Stomach (tissue), 9 donors: ENCODE data around the gene MMRN1. TPM values are rescaled to one million over a fixed set of nuclear protein-coding genes. Genes with fewer than 3 reads are reported as not detected.

ENCODE experiments used
- DNase-seq, 2 donors: peaks; one replicate each; pipeline versions ENCODE4 v3.0.0 to v3.0.0-alpha.2; 2013 to 2019
- H3K27ac ChIP-seq, 5 donors: fragments of 200-600 bp in 4 of 5; sonication (generic) in 4 of 5; one replicate each; pipeline ENCODE4 v1.5.1; 2013 to 2019; ENCODE audit warnings: mild to moderate bottlenecking in 1 of 5, moderate library complexity in 1 of 5
- H3K27me3 ChIP-seq, 3 donors: fragments of 200-600 bp; sonication (generic); one replicate each; pipeline ENCODE4 v1.5.1; 2017 to 2019; ENCODE audit warnings: mixed run types in 1 of 3
- H3K36me3 ChIP-seq, 4 donors: fragments of 200-600 bp; sonication (generic); 1 replicate in 3 of 4; 2 replicates in 1 of 4; pipeline ENCODE4 v1.5.1; 2016 to 2019
- H3K4me1 ChIP-seq, 4 donors: fragments of 200-600 bp; sonication (generic); one replicate each; pipeline ENCODE4 v1.5.1; 2016 to 2019
- H3K4me3 ChIP-seq, 4 donors: fragments of 200-600 bp; sonication (generic) in 3 of 4; one replicate each; pipeline ENCODE4 v1.5.1; 2016 to 2019; ENCODE audit warnings: mild to moderate bottlenecking in 1 of 4
- H3K9me3 ChIP-seq, 4 donors: fragments of 200-600 bp; sonication (generic); one replicate each; pipeline ENCODE4 v1.5.1; 2016 to 2019
- CTCF ChIP-seq, 7 experiments: fragments of 450-650 bp in 4 of 7; fragments of 200-600 bp in 3 of 7; sonication (generic) in 3 of 7; IDR thresholded peaks; one replicate each; pipeline ENCODE4 v1.5.1; 2016 to 2019; ENCODE audit warnings: antibody characterized with exemption in 7 of 7, control low read depth in 2 of 7, mild to moderate bottlenecking in 1 of 7
- EP300 ChIP-seq: sonication (generic); formaldehyde crosslinking; IDR thresholded peaks from one replicate; pipeline ENCODE4 v1.6.1; 2017; ENCODE audit warnings: antibody characterized with exemption
- POLR2A ChIP-seq, 4 donors: fragments of 450-650 bp; IDR thresholded peaks; one replicate each; pipeline ENCODE4 v1.6.1; 2016; ENCODE audit warnings: antibody characterized with exemption in 4 of 4, control low read depth in 2 of 4, mild to moderate bottlenecking in 1 of 4, moderate library complexity in 1 of 4
- POLR2AphosphoS5 ChIP-seq, 3 donors: sonication (generic); formaldehyde crosslinking; IDR thresholded peaks; one replicate each; pipeline ENCODE4 v1.6.1; 2016; ENCODE audit warnings: antibody characterized with exemption in 3 of 3
- WGBS, 5 donors: extraction: QIAGEN DNeasy Blood & Tissue Kit in 3 of 5; methylation state at CpG; one replicate each; pipeline versions ENCODE4 v1.1.5 to v1.1.7; 2013 to 2018; 5-methylcytosine and 5-hydroxymethylcytosine counted together
- intact Hi-C: fragments of 100-400 bp; cut with DNase I; formaldehyde crosslinking; loops from one replicate; pipeline ENCODE4 v1.15.1; 2023; ENCODE audit warnings: low total_unique reads
- polyA plus RNA-seq, 3 donors: library from polyadenylated mRNA; stranded (reverse); fragments of 200-250 nt; gene quantifications; one replicate each; pipeline ENCODE4 v1.2.3, GENCODE V29; 2013
- total RNA-seq, 5 donors: library from RNA; depleted of rRNA; stranded (reverse); fragments of >200 nt; gene quantifications; one replicate each; pipeline versions ENCODE4 v1.1.0 to v1.2.3, GENCODE V29; 2014 to 2016
- donor health status: healthy with polysubstance abuse.
- donor health status: Bipolar disorder and iron deficiency.
- donor health status: healthy.

The MMRN1 gene
- total and polyA plus RNA-seq, 8 donors = 0.58 to 73.8 (median 4.8) TPM

- Histone ChIP-seq H3K4me1 (peaks cover 0 to 7% (median 0%) of the 10 kb centered on the region in 4 donors), H3K27ac (no peak overlapping the region), H3K36me3 (no peaks in the 10 kb centered on the region), H3K4me3 (no peak overlapping the region), H3K27me3 (no peaks in the 10 kb centered on the region), H3K9me3 (no peaks in the 10 kb centered on the region)
- intact Hi-C loops = no loop called here
- peak; percentile 37 to 65 for DNase-seq
- TF ChIP-seq CTCF (IDR thresholded peaks at IDR 0.05) = no peak
- TF ChIP-seq EP300 = no peak
- TF ChIP-seq POLR2AphosphoS5 (IDR thresholded peaks at IDR 0.05) = no peak
- no peak for TF ChIP-seq POLR2A (IDR thresholded peaks at IDR 0.05)
Observed at GRCh38 chr4:89939994-89940393, 45.3 kb downstream of the MMRN1 start.

GRCh38 chr4:89942811-89943210, 48.2 kb downstream of the MMRN1 start:
- intact Hi-C loops = no loop called here
- WGBS, 5 donors = 61 to 75% (median 74%) methylated on average over 3 of the region's 3 CpGs
- DNase-seq = no peak

GRCh38 chr4:89949782-89950387, 55.2 kb downstream of the MMRN1 start:
- Histone ChIP-seq H3K27me3 (no peaks in the 10 kb centered on the region), H3K9me3 (no peaks in the 10 kb centered on the region), H3K4me1 (no peaks in the 10 kb centered on the region), H3K27ac (no peak overlapping the region), H3K36me3 (no peaks in the 10 kb centered on the region), H3K4me3 (no peak overlapping the region)
- 60 to 76% (median 66%) methylated on average over 2 of the region's 2 CpGs for WGBS, 5 donors
- DNase-seq = peak in 1 of 2 donors; percentile 12
- intact Hi-C loops = no loop called here
- TF ChIP-seq POLR2AphosphoS5 (IDR thresholded peaks at IDR 0.05) (no peak), CTCF (IDR thresholded peaks at IDR 0.05) (peak in 4 of 7 experiments; percentile 11 to 34 (median 22)), EP300 (no peak), POLR2A (IDR thresholded peaks at IDR 0.05) (no peak)

More at GRCh38 chr4:89942811-89943210, 48.2 kb downstream of the MMRN1 start:
- Histone ChIP-seq H3K27ac (no peak overlapping the region), H3K36me3 (no peaks in the 10 kb centered on the region), H3K4me1 (peaks cover 0 to 7% (median 0%) of the 10 kb centered on the region in 4 donors), H3K27me3 (no peaks in the 10 kb centered on the region), H3K4me3 (no peak overlapping the region), H3K9me3 (no peaks in the 10 kb centered on the region)
- TF ChIP-seq POLR2AphosphoS5 (IDR thresholded peaks at IDR 0.05) (no peak), EP300 (no peak), POLR2A (IDR thresholded peaks at IDR 0.05) (no peak), CTCF (IDR thresholded peaks at IDR 0.05) (no peak)

GRCh38 chr4:89952458-89952857, 57.8 kb downstream of the MMRN1 start:
- H3K9me3 ChIP-seq = no peaks in the 10 kb centered on the region
- TF ChIP-seq EP300 (no peak), CTCF (IDR thresholded peaks at IDR 0.05) (no peak), POLR2A (IDR thresholded peaks at IDR 0.05) (no peak), POLR2AphosphoS5 (IDR thresholded peaks at IDR 0.05) (no peak)
- intact Hi-C loops = no loop called here
- no peaks in the 10 kb centered on the region for H3K27me3 ChIP-seq
- no peak for DNase-seq
- WGBS, 5 donors = 78 to 82% (median 78%) methylated on average over 3 of the region's 3 CpGs
- H3K27ac ChIP-seq = no peak overlapping the region
- H3K36me3 ChIP-seq = no peaks in the 10 kb centered on the region
- no peaks in the 10 kb centered on the region for H3K4me1 ChIP-seq
- H3K4me3 ChIP-seq = no peak overlapping the region
